IMR-90 (cell line): Measurements from ENCODE around the gene ARHGEF16. TPM values are rescaled to one million over a fixed set of nuclear protein-coding genes. Genes with fewer than 3 reads are reported as not detected.

Experiments
- ATAC-seq: fragments of 200-7000 bp; cut with Tn5 transposase; 2 replicates; pipeline ENCODE4 v1.9.1; 2020; ENCODE audit warnings: low read depth, mild to moderate bottlenecking, moderate library complexity
- BruUV-seq: library from RNA; stranded (reverse); fragments of 400-500 nt; replicated peaks from 2 replicates; lab custom pipeline; 2021; lab: Mats Ljungman, UMichigan
- CTCF ChIA-PET: fragments of 300-600 bp; formaldehyde crosslinking; extraction: SDS; loops from one replicate; lab custom pipeline; 2021; ENCODE audit warnings: antibody characterized with exemption; lab: Yijun Ruan, JAX
- POLR2A ChIA-PET: fragments of 300-600 bp; sonication (Branson Sonifier 250); formaldehyde crosslinking; loops from one replicate; lab custom pipeline; 2022; ENCODE audit warnings: antibody characterized with exemption; ENCODE audit not compliant: unreplicated experiment; lab: Charles Lee
- DNase-seq: peaks from one replicate; pipeline ENCODE4 v3.0.0; 2013
- H2AFZ ChIP-seq: replicated peaks from 2 replicates; pipeline ENCODE3; 2013; ENCODE audit warnings: low read length, mild to moderate bottlenecking; ENCODE audit not compliant: poor library complexity
- H2AK5ac ChIP-seq: 2 replicates; pipeline ENCODE4 v1.6.1; 2013; ENCODE audit warnings: low read depth, low read length, inconsistent platforms
- H2AK9ac ChIP-seq: replicated peaks from 2 replicates; pipeline ENCODE3; 2013; ENCODE audit warnings: mild to moderate bottlenecking, low read depth, low read length, moderate library complexity; ENCODE audit not compliant: poor library complexity
- H2BK120ac ChIP-seq: 2 replicates; pipeline ENCODE4 v1.6.1; 2013; ENCODE audit warnings: low read depth, low read length, inconsistent platforms
- H2BK15ac ChIP-seq: 3 replicates; pipeline ENCODE4 v1.6.1; 2013; ENCODE audit warnings: low read depth, low read length, inconsistent platforms
- H2BK20ac ChIP-seq: 2 replicates; pipeline ENCODE4 v1.6.1; 2013; ENCODE audit warnings: low read depth, mild to moderate bottlenecking, inconsistent platforms, low read length, moderate library complexity
- H2BK5ac ChIP-seq: 2 replicates; pipeline ENCODE4 v1.6.1; 2013; ENCODE audit warnings: mild to moderate bottlenecking, low read depth, low read length, inconsistent platforms; ENCODE audit not compliant: poor library complexity, severe bottlenecking
- H3K14ac ChIP-seq: replicated peaks from 2 replicates; pipeline ENCODE4 v1.6.1; 2013; ENCODE audit warnings: low read depth, low read length, inconsistent platforms
- H3K18ac ChIP-seq: 2 replicates; pipeline ENCODE4 v1.6.1; 2013; ENCODE audit warnings: low read depth, low read length, control low read depth
- H3K23ac ChIP-seq: 2 replicates; pipeline ENCODE4 v1.6.1; 2013; ENCODE audit warnings: low read depth, low read length, inconsistent platforms
- H3K27ac ChIP-seq: 2 replicates; pipeline ENCODE4 v1.5.1; 2013; ENCODE audit warnings: mild to moderate bottlenecking, control low read depth, low read length; ENCODE audit not compliant: insufficient read depth
- H3K27me3 ChIP-seq: 2 replicates; pipeline ENCODE4 v1.6.1; 2013; ENCODE audit warnings: low read length; ENCODE audit not compliant: control insufficient read depth, insufficient read depth
- H3K36me3 ChIP-seq: 2 replicates; pipeline ENCODE4 v1.6.1; 2013; ENCODE audit warnings: low read length, mixed read lengths; ENCODE audit not compliant: control insufficient read depth, insufficient read depth
- H3K4ac ChIP-seq: 2 replicates; pipeline ENCODE4 v1.6.1; 2013; ENCODE audit warnings: low read depth, low read length, inconsistent platforms
- H3K4me1 ChIP-seq: 2 replicates; pipeline ENCODE4 v1.6.1; 2013; ENCODE audit warnings: low read length, mixed read lengths; ENCODE audit not compliant: control insufficient read depth, insufficient read depth
- H3K4me2 ChIP-seq: 2 replicates; pipeline ENCODE4 v1.6.1; 2013; ENCODE audit warnings: low read depth, mild to moderate bottlenecking, control low read depth, low read length, moderate library complexity
- H3K4me3 ChIP-seq: 2 replicates; pipeline ENCODE4 v1.5.1; 2013; ENCODE audit warnings: low read depth, mild to moderate bottlenecking, control low read depth, low read length, moderate library complexity; ENCODE audit not compliant: insufficient read depth
- H3K56ac ChIP-seq: 2 replicates; pipeline ENCODE4 v1.6.1; 2013; ENCODE audit warnings: low read length, inconsistent platforms; ENCODE audit not compliant: insufficient read depth; ENCODE audit errors: extremely low read depth
- H3K79me1 ChIP-seq, 2 experiments: 2 replicates each; pipeline ENCODE4 v1.6.1; 2013; ENCODE audit warnings: low read length in 2 of 2, inconsistent platforms in 1 of 2, low read depth in 1 of 2
- H3K9ac ChIP-seq: 2 replicates; pipeline ENCODE4 v1.6.1; 2013; ENCODE audit warnings: low read depth, low read length, control low read depth
- H3K9me1 ChIP-seq: 2 replicates; pipeline ENCODE4 v1.6.1; 2013; ENCODE audit warnings: low read length, inconsistent platforms; ENCODE audit not compliant: insufficient read depth
- H3K9me3 ChIP-seq: 2 replicates; pipeline ENCODE4 v1.6.1; 2013; ENCODE audit warnings: low read length; ENCODE audit not compliant: control insufficient read depth, insufficient read depth
- H4K20me1 ChIP-seq: 2 replicates; pipeline ENCODE4 v1.6.1; 2013; ENCODE audit warnings: low read length, inconsistent platforms; ENCODE audit not compliant: insufficient read depth
- H4K5ac ChIP-seq: 2 replicates; pipeline ENCODE4 v1.6.1; 2013; ENCODE audit warnings: mild to moderate bottlenecking, low read depth, low read length, control low read depth
- H4K8ac ChIP-seq, 2 experiments: 2 replicates each; pipeline ENCODE4 v1.6.1; 2013; ENCODE audit warnings: low read depth in 2 of 2, low read length in 2 of 2, control low read depth in 1 of 2, inconsistent platforms in 1 of 2
- H4K91ac ChIP-seq: 2 replicates; pipeline ENCODE4 v1.6.1; 2013; ENCODE audit warnings: low read depth, low read length, inconsistent platforms; ENCODE audit not compliant: insufficient read depth
- BHLHE40 ChIP-seq: fragments of 150-350 bp; IDR thresholded peaks from 2 replicates; pipeline ENCODE4 v1.6.1; 2016; ENCODE audit warnings: mild to moderate bottlenecking, low read depth, low read length
- CEBPB ChIP-seq: IDR thresholded peaks from 2 replicates; pipeline ENCODE4 v1.6.1; 2012; ENCODE audit warnings: low read depth, low read length, improper control_type of control experiment
- CHD1 ChIP-seq: IDR thresholded peaks from 2 replicates; pipeline ENCODE4 v1.6.1; 2012; ENCODE audit warnings: low read depth, low read length, improper control_type of control experiment
- CTCF ChIP-seq: conservative IDR thresholded peaks from 2 replicates; pipeline ENCODE4 v1.5.1; 2012; ENCODE audit warnings: mild to moderate bottlenecking, low read depth, low read length, improper control_type of control experiment
- ELK1 ChIP-seq: fragments of 150-350 bp; IDR thresholded peaks from 2 replicates; pipeline ENCODE4 v1.6.1; 2016; ENCODE audit warnings: low read depth, mild to moderate bottlenecking, low read length, moderate library complexity, borderline replicate concordance
- FOS ChIP-seq: fragments of 150-350 bp; IDR thresholded peaks from 2 replicates; pipeline ENCODE4 v1.6.1; 2016; ENCODE audit warnings: low read depth, low read length
- MAFK ChIP-seq: IDR thresholded peaks from 2 replicates; pipeline ENCODE4 v1.6.1; 2012; ENCODE audit warnings: low read depth, low read length, improper control_type of control experiment
- MAZ ChIP-seq: IDR thresholded peaks from 2 replicates; pipeline ENCODE4 v1.6.1; 2012; ENCODE audit warnings: low read depth, mild to moderate bottlenecking, low read length, improper control_type of control experiment, moderate library complexity, borderline replicate concordance
- MXI1 ChIP-seq: IDR thresholded peaks from 2 replicates; pipeline ENCODE4 v1.6.1; 2012; ENCODE audit warnings: low read depth, mild to moderate bottlenecking, low read length, moderate library complexity, borderline replicate concordance
- NFE2L2 ChIP-seq: fragments of 150-350 bp; IDR thresholded peaks from 2 replicates; pipeline ENCODE4 v1.6.1; 2016; ENCODE audit warnings: low read depth, mild to moderate bottlenecking, low read length
- POLR2A ChIP-seq: IDR thresholded peaks from 2 replicates; pipeline ENCODE4 v1.6.1; 2012; ENCODE audit warnings: mild to moderate bottlenecking, low read depth, low read length
- RAD21 ChIP-seq: IDR thresholded peaks from 2 replicates; pipeline ENCODE4 v1.6.1; 2012; ENCODE audit warnings: low read length, improper control_type of control experiment
- RFX5 ChIP-seq: IDR thresholded peaks from 2 replicates; pipeline ENCODE4 v1.8.0; 2012; ENCODE audit warnings: low read depth, mild to moderate bottlenecking, low read length, moderate library complexity
- SMC3 ChIP-seq: fragments of 150-350 bp; IDR thresholded peaks from 2 replicates; pipeline ENCODE4 v1.6.1; 2016; ENCODE audit warnings: low read depth, mild to moderate bottlenecking, antibody characterized with exemption, low read length, moderate library complexity
- WGBS, 2 experiments: methylation state at CpG; one replicate each; pipeline versions ENCODE4 v1.1.5 to v1.1.7; 2013; ENCODE audit warnings: missing lambda C conversion rate in 2 of 2; ENCODE audit not compliant: insufficient read length in 1 of 2; ENCODE audit errors: extremely low coverage in 2 of 2; 5-methylcytosine and 5-hydroxymethylcytosine counted together
- dilution Hi-C: fragments of 300-500 bp; cut with HindIII; formaldehyde crosslinking; loops from one replicate; pipeline ENCODE4 v1.14.3; 2018; ENCODE audit warnings: low sequenced_read_pairs; ENCODE audit not compliant: unreplicated experiment
- in situ Hi-C: fragments of 300-500 bp; cut with MboI; formaldehyde crosslinking; loops from 3 replicates; pipeline ENCODE4 v1.14.3; 2019; ENCODE audit warnings: low sequenced_read_pairs, inconsistent platforms, mixed read lengths
- intact Hi-C: fragments of 100-400 bp; cut with micrococcal nuclease; formaldehyde crosslinking; loops from 2 replicates; pipeline ENCODE4 v1.10.0; 2022
- polyA plus RNA-seq, 3 experiments: library from polyadenylated mRNA; depleted of rRNA; stranded (reverse); fragments of >200 nt; gene quantifications; 2 replicates each; pipeline ENCODE4 v1.2.3, GENCODE V29; 2012; ENCODE audit warnings: low replicate concordance in 1 of 3
- total RNA-seq: library from RNA; depleted of rRNA; stranded (reverse); fragments of >200 nt; gene quantifications from 2 replicates; pipeline ENCODE4 v1.2.3, GENCODE V29; 2012

Gene ARHGEF16
- total and polyA plus RNA-seq, 2 of the 4 experiments (the other 2 are of a cell fraction): 0.18 to 0.39 TPM

GRCh38 chr1:3405974-3406867 lies 48.2 kb upstream of the ARHGEF16 start (continued):
- TF ChIP-seq RAD21 (no peak), POLR2A (no peak)

- no peak overlapping the region for H3K18ac ChIP-seq
- H3K56ac ChIP-seq: no peak overlapping the region
- H2AK9ac ChIP-seq: no peak overlapping the region
- no peak overlapping the region for H3K4me2 ChIP-seq
- no peak overlapping the region for H3K27ac ChIP-seq
- no peak overlapping the region for H4K8ac ChIP-seq
- BruUV-seq: no TSS peak
- peaks cover 2% of the 10 kb centered on the region; the same call in 1 of the 2 replicates for H3K4me1 ChIP-seq
- no peaks in the 10 kb centered on the region for H3K36me3 ChIP-seq
- no peak overlapping the region for H4K91ac ChIP-seq
- H4K20me1 ChIP-seq: no peaks in the 10 kb centered on the region
- no peak overlapping the region for H2AK5ac ChIP-seq
- no peak overlapping the region for H3K9ac ChIP-seq
- no peak overlapping the region for H2AFZ ChIP-seq
- DNase-seq (no peak), ATAC-seq (no peak)
- no peak overlapping the region for H4K5ac ChIP-seq
- H3K23ac ChIP-seq: no peak overlapping the region
- no peak overlapping the region for H2BK20ac ChIP-seq
- WGBS, 2 experiments: 88% methylated on average over 5 of the region's 12 CpGs; no CpG with 5 or more reads in 1 of the 2 experiments
- peaks cover 3% of the 10 kb centered on the region; the same call in 1 of the 2 replicates for H3K9me3 ChIP-seq
- H3K79me1 ChIP-seq: no peaks in the 10 kb centered on the region
- CTCF ChIA-PET: no interaction called here
- H3K4me3 ChIP-seq: no peak overlapping the region
- no peaks in the 10 kb centered on the region; the same call in 1 of the 2 replicates for H3K27me3 ChIP-seq
- H2BK120ac ChIP-seq: no peak overlapping the region
- intact Hi-C loops: no loop called here
- POLR2A ChIA-PET: no interaction called here
- in situ Hi-C loops: no loop called here
- no peak overlapping the region for H2BK5ac ChIP-seq
- H2BK15ac ChIP-seq: no peak overlapping the region
- dilution Hi-C loops: no loop called here
- no peak overlapping the region for H3K14ac ChIP-seq
- no peak overlapping the region for H3K4ac ChIP-seq
- no peaks in the 10 kb centered on the region for H3K9me1 ChIP-seq
- TF ChIP-seq FOS (no peak), MXI1 (no peak), CEBPB (no peak), BHLHE40 (no peak), CHD1 (no peak), RAD21 (no peak), MAZ (no peak), MAFK (no peak), NFE2L2 (no peak), SMC3 (no peak), RFX5 (no peak), ELK1 (no peak), POLR2A (no peak), CTCF (no peak)
These were observed 47.4 kb upstream of the ARHGEF16 start for GRCh38 chr1:3407021-3407420.
